HG03175 (cell line): Measurements from ENCODE around the gene SH3RF1.
"Not testable (repeated sequence)": the region's sequence is repeated elsewhere in the genome, so short reads cannot be mapped to it uniquely, and the experiment has no call there.

Source experiments
- ATAC-seq: cut with Tn5 transposase; IDR thresholded peaks from one replicate; pipeline ENCODE4 v1.9.1; 2021; ENCODE audit warnings: mild to moderate bottlenecking, moderate library complexity; ENCODE audit not compliant: unreplicated experiment

The SH3RF1 gene

DNA sequence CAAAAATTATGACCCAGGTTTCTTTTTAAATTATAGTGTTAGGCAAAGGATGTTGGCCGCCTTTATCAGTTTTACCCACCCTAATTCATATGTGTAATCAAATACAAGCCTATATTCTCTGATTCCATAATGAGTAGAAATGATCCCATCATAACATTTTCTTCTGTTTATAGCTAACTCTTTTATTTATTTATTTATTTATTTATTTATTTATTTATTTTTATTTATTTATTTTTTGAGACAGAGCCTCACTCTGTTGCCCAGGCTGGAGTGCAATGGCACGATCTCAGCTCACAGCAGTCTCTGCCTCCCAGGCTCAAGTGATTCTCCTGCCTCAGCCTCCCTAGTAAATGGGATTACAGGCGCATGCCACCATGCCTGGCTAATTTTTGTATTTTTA lies 7.1 kb upstream of the SH3RF1 start:
- ATAC-seq: not testable (repeated sequence)

DNA sequence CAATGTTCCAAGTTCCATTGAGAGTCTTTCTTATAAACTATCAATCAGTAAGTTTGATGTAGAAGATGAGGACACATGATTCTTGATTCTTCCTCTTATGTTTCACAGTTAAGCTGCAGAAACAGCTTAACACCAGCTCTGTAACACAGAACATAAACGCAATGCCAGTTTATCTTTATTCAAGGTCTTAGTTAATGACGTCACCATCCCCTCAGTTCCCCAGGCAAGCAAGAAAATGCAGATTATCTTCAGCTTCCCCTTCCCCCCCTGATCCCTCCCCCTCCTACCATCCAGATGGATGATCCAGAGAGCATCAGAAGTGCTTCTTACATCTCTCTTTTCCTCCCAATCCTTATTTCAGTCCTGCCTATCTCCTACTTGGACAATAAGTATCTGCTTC lies 4.4 kb upstream of the SH3RF1 start:
- ATAC-seq: no peak

DNA sequence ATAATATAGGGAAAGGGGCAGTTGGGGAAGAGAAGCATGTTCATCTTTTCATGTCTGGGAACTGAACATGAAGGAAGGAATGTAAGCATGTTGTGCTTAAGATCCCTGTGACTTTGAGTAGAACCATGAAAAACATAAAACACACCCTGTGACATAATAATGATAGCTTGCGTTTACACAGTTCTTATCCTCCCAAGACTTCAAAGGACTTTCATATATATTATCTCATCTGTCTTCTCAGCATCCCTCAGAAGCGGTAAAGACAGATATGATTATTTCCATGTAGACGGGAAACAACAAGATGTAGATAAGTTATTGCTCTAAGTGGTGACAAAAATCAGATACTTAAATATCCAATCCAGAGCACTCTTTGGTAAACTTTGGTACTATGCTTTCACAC lies 3.3 kb upstream of the SH3RF1 start:
- no peak for ATAC-seq

DNA sequence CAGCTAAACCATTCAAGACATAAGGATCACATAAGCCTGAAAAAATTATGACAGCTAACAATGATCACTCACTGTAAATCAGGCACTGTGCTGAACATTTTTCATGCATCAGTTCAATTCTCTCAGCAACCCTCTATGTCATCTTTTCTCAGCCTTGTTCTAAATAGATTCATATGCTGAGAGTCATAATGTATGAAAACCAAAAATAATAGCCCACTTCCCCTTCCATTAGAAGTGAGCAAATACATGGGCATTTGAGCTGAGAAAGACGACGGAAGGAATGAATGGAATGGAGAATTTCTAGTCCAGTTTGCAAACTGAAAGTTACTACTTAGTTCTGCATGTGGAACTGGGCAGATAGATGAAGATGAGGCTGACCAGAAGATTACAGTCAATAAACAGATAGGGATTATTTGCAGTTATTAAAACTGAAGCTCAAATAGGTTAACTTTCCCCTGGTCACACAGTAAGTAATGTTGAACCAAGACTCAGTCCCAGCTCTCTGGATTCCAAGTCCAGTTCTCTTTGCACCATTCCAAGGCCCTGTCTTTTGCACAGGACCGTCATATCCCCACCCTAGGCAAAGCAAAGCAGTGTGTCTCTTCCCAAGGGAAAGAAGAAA lies 1.6 kb upstream of the SH3RF1 start:
- no peak for ATAC-seq

DNA sequence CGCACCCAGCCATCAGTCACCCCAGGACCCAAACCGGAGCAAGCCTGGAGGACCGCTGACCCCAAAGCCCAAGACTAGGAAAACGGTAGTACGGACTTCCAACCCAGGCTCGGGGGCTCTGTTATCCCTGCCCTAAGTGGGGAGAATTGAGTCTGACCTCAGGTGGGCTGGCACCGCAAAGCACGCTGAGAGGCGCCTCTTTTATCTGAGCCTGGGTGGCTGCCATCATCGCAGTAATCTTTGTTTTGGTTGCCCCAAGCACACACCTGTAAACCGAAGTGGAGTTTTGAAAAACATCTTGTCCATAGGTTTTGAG lies 894 bp upstream of the SH3RF1 start:
- no peak for ATAC-seq

DNA sequence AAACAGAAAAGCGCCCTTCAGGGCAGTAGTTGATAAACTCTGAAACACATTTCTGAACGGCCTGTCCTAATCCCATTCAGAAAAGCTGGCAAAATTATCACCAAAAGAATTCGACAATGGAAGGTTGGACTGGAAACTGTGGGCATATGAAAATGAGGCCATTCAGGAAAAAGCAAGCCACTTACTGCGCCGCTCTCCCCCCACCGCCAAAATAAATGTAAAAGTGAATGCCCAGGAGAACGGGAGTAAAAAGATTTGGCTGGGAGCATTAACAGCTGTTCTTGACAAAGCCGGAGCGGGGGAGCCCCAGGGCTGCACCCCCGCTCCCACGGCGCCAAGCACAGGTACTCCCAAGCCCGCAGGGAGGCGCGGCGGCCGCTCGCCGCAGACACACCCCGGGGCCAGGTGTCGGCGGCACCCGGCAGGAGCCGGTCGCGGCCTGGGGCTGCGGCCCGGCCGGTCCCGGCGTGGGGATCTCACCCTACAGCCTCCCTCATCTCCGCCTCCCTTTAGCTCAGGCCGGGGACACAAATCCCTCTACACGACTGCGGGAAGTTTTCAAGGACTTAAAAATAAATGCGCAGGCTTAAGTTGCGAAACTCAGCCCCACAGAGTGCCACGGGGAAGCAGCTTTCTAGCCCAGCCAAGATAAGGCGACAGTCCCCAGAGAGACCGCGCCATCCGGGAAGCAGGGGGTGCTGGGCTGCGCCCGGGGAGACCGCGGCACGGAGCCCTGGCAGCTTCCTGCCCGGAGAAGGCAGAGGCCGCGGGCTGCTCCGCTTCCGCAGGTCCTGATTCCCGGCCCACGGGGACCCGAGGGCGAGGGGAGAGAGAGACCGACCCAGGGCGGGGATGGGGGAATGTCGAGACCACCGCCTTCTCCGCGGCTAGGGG lies 593 bp downstream of the SH3RF1 start:
- ATAC-seq: peak; percentile 45

DNA sequence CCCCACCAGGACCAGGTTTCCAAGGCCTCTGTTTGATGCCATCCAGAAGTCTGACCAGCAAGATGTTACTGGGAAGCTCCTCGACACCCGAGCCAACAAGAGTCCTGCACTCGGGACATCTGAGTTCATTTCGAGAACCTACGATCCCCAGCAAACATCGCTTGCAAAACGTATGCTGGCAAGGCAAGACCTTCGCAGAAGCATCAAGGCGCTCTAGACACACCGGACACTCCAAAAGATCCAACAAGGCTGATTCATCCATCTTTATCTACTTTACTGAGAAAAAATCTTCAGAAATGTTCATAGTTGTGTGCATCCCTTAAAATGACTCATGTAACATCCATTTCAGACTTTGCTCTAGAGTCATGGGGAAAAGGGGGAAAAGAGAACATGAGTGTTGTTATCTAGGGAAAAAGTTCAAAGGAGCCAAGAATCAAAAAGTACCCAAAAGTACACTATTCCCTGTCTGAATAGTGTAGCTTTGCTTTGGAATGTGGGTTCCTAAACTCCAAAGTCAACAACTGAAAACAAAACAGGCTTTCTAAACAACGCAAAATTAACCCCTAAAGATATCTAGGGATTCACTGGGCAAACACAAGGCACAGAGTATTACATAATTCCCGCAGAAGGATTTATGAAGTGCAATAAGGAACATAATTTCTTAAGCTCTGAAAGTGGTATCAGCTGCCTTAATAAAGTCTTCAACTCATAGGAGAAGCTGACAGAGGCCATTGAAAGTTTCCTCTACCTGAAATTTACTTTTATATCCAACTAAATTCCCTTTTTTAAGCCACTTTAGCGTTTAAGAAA lies 1.6 kb downstream of the SH3RF1 start:
- no peak for ATAC-seq

DNA sequence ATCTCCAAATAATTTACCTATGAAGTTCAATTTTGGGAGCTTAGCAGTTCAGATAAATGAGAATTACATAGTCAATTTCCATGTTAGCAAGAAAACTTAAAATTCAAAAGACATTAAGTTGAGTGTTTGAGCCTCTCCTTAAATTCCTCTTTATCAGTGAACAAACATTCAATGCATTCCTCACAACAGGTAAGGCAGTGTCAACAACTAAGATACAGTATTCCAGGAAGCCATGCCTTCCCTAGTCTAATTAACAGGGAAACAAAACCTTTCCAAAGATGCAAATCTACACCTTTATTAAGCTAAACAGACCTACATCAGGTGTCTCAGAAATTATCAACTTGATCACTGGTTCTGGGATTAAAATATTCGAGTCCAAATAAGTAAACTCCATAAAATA lies 3.7 kb downstream of the SH3RF1 start:
- ATAC-seq: no peak

DNA sequence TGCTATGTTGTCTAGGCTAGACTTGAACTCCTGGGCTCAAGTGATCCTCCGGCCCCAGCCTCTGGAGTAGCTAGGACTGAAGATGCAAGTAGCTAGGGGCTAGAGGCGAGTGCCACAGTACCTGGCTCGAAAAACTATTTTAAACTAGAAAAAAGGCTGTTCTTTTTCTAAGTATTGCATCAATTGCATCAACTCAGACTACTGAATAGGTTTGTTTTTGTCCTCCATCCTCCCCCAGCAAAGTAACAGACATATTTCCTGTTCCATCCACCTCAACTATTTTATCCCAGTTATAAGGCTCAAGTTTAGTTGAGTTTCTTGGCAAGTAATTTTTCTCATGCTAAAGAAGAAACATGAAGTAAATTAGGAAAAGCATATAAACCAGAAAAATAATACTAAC lies 4.1 kb downstream of the SH3RF1 start:
- ATAC-seq: no peak

DNA sequence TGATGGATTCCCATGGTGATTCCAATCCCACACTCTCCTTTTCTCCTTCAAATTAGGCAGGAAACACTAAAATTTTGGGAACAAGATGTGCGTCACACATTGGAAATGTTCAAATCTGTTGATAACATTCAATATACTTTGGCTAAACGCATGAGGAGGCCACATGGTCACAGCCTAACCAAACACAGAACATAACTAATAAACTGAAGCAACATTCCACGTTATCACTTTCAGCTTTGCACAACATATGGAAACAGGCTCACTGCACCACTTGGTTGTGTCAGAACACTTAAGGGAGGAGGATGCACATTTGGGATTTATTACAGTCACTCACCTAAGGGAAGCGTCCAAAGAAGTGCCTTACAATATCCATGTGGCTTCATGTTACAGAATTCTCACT lies 4.7 kb downstream of the SH3RF1 start:
- no peak for ATAC-seq

DNA sequence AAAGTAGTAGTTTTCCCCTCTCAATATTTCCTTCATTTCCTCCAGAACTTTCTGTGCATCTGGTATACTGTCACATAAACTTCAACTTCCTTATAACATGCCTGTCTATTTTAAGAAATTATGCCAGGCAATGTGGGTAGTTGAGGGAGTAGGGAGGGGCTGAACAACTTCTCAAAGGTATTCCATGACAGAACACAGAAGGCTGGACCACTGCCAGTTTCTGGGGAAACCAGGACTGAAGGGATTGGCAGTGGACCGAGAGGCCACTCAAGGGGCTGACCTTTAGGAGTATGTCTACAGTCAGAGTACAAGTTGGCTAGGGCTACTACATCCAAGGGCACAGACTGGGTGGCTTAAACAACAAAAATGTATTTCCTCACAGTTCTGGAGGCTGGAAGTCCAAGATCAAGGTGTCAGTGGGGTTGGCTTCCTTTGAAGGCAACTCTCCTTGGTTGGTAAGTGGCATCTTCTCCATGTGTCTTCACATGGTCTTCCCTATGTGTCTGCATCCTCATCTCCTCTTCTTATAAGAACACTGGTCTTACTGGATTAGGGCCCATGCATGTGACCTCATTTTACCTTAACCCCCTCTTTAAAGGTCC lies 6.9 kb downstream of the SH3RF1 start:
- ATAC-seq: no peak

DNA sequence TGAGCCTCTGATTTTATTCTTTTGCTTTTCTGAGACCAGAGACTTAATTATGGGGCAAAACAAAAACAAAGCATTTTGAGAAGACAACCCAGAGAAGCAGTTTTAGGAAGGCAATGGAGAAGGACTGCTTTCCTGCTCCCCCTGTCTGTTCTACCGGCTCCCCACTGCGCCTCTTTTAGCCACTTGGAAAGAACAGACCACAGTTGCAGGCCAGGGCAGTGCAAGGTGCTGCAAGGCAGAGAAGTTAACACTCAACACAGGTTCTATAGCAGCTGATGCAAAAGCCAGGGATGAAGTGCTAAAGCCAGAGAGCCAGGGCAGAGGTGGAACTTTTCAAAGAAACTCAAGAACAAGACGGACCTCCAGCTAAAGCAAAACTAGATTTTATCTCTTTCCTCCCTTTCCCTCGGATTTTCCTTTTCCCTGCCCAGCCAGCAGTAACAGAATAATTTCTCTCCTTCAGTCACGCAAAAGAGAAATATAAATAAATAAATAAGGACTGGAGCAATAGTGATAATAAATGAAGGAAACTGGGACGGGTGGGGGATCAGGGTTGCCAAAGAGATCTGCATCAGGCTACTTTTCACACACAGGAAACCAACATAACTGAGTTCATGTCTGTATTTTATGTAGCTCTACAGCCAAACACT lies 10.4 kb downstream of the SH3RF1 start:
- ATAC-seq: no peak

DNA sequence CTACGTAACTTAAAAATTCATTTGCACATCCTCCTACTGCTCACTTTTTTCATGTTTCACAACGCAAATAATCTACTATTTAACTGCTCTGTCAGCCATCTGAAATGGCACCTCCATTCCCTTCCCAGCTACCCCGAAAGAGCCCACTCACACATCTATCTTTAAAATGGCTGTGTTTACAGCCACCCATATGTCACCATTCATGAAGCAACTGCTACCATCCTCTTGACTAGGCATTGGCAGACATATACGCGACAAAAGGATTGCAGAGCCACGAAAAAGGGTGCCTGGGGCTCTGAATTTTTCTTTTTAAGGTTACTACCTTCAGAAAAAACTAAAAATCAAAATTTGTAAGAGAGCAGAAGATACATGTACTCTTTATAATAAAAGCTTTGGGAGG lies 11.5 kb downstream of the SH3RF1 start:
- ATAC-seq: no peak

DNA sequence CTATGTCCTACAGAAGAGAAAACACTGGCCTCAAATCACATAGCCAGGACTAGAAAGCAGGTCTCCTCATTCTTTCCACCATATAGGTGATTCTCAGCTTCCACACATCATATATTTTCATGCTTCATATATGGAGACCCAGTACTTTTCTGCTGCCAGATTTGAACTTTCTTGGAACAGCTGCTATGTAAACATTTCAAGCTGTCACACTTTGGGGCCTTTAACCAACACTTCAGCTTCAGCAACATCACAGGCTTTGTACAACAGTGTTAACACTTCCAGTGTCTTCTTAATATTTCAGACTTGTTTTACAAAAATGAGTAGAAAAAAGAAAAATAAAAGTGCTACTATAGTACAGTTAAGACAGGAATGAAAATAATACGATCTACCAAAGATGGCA lies 12.6 kb downstream of the SH3RF1 start:
- no peak for ATAC-seq

DNA sequence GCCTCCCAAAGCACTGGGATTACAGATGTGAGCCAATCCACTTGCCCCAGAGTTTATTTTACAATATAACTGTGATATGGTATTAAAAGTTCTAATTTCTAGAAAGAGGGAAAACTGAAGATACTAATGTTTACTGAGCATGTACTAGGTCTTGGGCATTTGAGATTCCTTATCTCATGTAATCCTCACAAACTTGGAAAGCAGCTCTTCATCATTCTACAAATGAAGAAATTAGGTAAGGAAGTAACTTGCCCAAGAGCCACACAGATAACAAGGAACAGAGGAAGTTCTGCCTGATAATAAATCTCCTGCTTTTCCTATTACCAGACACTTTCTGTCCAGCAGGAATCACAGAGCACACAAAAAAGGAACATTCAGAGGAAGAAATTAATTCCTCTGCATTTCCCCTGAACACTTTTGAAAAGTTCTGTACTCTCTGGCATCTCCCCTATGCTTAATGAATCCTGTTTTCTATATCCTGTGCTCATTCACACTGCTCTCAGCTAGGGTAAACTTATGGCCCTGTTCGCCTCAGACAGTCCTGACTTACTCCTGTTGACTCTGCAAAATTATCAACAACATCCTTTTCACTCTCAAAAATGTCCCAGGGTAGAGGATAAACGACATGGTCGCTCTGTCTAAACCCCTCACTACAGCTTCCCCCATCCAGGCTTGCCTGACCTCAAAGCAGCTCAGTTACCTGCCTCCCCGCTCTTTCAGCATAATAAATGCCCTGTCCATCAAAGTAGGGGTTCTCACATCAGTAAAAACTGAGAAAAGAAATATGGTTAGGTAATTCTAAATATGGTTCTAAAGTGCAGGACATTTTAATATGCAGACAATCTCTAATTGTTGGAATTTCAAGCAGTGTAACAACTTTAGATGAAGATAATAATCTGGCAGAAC lies 13.6 kb downstream of the SH3RF1 start:
- no peak for ATAC-seq

DNA sequence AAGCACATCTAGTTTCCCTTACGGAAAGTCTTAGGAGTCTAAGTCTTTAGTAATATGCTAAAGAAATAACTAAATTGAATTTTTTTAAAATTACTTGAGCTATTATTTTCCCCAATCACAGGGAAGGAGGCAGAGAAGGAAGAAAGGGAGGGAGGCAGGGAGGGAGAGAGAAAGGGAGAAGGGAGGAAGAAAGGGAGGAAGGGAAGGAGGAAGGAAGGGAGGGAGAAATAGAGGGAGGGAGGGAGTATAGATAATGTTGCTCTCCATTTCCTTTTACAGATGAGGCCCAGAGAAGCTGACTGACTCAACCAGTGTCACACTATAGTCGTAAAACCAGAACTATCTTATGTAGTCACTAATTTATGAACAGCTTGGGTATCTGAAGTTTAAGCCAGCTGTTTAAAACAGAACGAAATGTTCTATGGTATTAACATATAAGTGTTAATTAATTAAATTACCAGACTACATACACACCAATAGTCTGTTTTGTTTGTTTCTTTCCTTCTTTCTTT lies 14.6 kb downstream of the SH3RF1 start:
- ATAC-seq: no peak

DNA sequence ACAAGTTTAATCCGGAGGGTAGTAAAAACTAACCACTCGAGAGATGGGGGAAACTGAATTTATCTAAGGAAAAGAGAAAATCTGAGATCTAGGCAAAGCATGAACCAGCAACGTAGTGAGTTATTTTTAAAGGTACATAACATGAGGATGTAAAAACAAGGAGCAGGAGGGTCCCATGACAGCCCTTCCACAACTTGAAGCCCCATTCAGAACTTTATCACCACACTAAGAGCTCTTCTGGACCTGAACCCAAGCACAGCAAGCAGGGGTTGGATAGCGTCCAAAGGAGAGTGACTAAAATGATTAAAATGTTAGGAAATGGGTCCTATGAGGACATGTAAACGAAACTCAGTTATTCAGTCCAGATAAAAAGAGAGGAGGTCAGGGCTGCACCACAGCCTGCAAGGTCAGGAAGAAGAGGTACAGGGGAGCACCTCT lies 16.2 kb downstream of the SH3RF1 start:
- no peak for ATAC-seq

DNA sequence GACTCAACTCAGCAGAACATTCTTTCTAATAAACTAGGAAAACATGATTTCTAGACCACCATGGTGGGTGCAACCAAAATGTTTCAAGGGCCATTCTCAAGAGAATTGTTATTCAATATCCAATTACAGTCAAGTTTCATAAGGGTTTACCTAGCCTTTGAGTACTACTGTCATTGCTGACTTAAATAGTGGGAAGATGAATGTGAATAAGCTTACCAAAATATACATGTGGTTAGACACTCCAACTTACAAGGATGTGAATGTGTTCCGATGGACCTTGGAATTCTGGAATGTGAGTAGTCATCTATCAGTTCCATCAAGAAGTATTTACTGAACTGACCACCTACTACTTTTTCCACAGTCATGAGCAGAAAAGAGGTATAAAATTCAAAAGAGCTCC lies 16.9 kb downstream of the SH3RF1 start:
- ATAC-seq: no peak

DNA sequence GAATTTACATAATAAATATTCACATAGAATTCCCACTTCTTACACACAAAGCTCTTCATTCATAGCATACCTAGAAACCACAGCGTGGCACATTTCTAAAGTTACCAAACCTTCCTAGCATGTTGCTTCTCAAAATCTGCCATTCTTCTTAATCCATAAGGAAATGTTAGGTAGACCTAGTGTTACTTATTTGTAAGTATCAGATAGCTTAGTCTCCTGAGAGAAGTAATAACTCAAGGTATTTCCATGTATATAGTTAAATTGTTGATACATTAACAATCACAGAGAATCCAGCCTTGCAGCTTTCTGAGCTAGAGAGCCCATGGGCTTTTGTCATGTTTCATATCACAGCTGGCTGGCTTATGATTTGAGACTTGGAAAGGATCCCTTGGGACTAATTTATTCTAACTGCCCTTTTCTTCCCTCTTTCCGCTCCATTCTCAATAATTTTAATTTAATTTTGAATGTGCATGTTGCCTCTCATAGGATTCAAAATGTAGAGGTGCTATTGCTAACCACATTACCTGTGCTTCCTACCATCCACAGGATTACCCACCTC lies 17.6 kb downstream of the SH3RF1 start:
- ATAC-seq: no peak
